Measurements from ENCODE around the gene KAZN. TPM values are rescaled to one million over a fixed set of nuclear protein-coding genes. Genes with fewer than 3 reads are reported as not detected.

Gene KAZN
- polyA plus RNA-seq, 4 donors = 34.1 to 43.2 (median 35.9) TPM

DNA sequence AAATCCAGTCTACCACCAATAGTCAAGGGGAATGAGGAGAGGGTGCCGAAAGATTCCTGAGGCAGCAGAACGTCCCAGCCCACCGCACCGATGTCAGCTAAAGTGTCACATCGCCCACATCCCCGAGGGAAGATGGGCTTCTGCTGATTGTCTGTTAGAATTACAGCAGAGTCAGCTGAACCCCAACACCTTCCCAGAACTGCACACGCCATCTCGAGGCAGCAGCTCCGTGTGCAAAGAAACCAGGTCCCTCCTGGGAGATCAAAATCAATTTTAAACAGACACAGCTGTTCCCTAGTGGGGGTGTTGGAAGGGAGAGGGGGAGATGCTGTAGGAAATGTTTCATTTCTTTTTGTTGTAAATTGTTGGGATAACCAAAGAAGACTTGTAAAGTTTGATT lies 12.8 kb upstream of the KAZN start:
- DNase-seq (ENCODE audit: low read depth in 4 of 4, low spot score in 3 of 4) = no peak

DNA sequence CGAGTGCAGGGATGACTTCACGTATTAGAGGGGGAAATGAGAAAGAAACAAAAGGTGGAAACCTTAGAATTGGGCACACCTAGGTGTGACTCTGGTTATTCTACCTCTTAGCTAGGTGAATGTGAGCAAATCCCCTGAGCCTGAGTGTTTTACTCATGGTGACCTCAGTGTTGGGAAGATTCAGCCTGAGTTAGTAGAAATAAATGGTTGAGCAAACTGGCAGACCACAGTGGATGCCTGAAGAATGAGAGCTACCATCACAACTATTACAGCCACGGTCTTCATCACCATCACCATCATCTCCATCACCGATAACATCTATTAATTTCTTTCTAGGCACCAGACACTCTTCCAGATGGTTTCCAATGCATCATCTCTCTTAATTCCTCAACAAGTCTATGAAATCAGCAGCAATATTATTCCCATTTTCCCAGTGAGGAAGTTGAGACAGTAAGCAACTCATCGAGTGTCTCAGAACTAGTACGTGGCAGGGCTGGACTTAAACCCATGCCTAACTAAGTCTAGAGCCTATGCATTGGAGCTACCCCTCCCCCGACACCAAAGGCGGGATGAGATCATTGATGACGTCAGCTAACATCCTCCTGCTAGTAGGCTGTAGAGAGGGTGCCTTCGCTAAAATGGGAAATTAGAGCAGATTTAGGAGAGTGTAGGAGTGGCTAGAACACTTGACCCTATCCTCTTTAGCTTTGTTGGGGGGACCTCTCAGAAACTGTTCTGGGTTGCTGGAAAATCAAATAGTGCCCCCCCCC lies 7.9 kb upstream of the KAZN start:
- no peak for DNase-seq (ENCODE audit: low read depth in 4 of 4, low spot score in 3 of 4)

DNA sequence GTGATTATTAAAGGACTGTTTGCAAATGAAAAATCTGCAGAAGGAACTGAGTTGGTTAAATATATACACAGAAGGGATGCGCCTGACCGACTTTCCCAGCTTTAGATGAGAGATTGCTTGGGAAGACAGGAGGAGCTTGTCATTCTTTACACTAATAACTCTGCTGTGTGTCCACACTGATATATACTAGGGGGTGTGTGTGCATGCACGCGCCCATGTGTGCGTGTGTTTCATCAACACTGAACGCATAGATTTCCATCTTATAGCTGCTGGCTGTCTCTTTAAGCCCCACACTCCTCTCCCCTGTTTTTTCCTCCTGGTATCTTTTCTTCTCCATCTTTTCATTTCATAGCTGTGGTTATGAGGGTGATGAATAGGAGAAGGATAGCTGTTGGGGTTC lies 6.9 kb upstream of the KAZN start:
- DNase-seq (ENCODE audit: low read depth in 4 of 4, low spot score in 3 of 4) = no peak

DNA sequence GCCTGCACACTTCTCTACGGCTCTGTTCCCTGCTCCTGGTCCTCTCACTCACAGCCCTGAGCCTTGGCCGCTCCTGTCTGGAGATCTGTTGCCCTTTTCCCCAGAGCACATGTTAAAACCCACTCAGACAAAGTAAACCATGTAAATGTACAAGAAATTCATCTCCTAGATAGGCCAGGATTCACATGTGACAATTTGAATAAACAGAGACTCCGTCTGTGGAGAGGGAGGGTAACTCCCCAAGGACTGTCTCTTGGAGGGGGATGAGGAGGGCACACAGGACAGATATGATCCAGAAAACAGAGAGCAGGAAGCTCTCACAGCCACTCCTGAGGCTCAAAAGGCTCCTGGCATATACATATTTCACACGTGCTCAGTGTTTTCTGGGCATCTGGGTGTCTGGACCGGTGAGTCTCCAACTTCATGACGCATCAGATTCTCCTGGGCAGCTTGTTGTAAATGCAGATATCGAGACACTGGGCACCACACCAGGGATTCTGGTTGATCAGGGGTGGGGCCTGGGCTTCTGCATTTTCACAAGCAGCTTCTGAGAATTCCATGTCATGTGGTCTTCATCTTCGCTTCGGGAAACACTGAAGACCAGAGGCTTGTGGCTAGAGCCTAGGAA lies 6.4 kb upstream of the KAZN start:
- no peak for DNase-seq (ENCODE audit: low read depth in 4 of 4, low spot score in 3 of 4)

DNA sequence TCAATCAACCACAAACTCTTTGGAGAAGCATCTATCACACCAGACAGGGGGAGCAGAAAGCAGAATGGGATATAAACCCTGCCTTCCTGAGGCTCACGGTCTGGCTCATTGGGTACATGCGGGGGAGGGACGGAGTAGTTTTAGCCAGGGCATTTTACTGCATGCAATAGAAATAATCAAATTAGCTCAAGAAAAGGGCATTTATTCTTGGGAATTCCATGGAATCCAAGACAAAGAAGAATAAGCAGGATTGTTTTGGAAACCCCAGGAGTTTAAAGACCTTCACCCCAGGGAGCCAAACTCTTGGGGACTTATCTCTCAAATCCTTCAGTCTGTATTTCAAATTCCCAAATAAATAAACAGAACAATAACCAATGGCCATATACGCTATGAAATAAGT lies 5.2 kb upstream of the KAZN start:
- no peak for DNase-seq (ENCODE audit: low read depth in 4 of 4, low spot score in 3 of 4)

DNA sequence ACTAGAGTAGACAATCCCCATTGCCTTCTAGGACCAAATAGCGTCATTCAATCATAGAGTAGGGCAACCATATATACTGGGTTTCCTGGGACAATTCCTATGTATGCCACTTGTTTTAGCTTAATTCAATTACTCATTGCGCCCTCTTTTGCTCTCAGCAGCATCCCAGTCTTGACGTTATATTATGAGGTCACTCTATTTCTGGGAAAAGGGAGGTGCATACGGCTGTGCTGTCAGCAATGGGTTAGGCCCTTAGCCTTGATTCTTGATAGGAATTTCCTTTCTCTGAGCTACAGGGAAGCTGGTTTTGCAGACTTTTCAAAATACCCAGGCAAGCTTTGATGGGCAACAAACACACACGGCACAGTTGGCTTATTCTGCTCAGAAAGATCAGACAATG lies 4.4 kb upstream of the KAZN start:
- no peak for DNase-seq (ENCODE audit: low read depth in 4 of 4, low spot score in 3 of 4)

DNA sequence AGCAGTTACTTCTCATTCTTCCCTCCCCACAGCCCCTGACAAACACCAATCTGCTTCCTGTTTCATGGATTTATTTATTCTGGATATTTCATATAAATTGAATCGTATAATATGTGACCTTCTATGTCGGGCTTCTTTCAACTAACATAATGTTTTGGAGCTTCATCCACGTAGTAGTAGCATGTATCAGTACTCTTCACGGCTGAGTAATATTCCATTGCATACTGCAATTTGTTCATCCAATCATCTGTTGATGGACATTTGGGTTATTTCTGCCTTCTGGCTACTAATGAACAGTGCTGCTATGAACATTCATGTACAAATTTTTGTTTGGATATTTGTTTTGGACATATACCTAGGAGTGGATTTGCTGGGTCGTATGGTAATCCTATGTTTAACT lies 1.9 kb upstream of the KAZN start:
- DNase-seq (ENCODE audit: low read depth in 4 of 4, low spot score in 3 of 4) = no peak

DNA sequence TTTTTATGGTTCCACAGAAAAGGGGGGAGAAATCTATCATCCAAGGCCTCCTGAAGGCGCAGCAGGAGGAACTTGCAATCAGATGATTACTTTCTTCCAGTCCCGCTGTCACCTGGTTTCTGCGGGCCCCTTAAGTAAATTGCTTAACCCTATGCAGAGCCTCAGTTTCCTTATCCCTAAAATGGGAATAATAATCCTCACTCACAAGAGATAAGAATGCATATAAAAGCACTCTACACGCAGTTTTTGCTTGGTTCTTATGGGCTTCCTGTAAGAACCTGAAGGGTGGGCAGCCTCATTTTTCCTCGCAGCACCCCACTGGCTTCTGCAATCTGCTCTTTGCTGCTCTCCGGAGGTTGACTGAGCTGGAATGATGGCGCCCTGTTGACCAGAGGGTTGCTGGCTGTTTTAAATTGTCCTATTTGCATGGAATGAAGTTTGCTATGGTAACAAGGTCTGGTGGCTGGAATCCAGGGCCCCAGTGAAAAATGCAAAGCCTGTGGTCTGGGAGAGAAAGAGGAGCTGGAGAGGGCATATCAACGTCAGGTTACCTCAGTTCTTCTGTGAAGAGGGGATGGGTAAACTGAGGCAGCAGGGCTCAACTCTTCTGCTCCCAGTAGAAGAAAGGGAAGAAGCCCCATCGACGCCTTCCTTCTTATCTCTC lies 1.0 kb upstream of the KAZN start:
- peak in 2 of 4 donors; percentile 48 to 49 for DNase-seq (ENCODE audit: low read depth in 4 of 4, low spot score in 3 of 4)

DNA sequence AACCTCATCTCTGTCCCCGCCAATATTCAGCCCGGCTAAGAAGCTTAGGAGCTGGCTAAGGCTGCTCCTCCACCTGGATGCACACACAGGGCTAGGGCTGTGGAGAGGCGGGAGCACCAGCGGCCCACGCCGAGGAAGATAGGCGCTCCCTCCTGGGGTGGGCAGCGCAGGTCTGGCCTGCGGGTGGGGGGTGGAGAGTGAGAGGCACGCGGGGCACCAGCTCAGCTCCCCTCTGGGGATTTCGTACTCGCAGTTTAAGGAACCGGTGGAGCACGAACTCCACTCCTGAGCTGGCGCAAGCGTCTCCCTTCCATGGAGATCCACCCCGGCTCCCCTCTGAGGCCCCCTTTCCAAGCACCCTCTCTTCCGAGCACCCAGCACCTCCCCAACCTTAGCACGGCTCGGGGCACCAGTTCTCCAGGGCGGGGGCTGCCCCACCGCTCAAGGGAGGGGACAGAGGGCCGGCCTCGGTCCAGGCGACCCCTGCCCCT lies 433 bp upstream of the KAZN start:
- no peak for DNase-seq (ENCODE audit: low read depth in 4 of 4, low spot score in 3 of 4)

DNA sequence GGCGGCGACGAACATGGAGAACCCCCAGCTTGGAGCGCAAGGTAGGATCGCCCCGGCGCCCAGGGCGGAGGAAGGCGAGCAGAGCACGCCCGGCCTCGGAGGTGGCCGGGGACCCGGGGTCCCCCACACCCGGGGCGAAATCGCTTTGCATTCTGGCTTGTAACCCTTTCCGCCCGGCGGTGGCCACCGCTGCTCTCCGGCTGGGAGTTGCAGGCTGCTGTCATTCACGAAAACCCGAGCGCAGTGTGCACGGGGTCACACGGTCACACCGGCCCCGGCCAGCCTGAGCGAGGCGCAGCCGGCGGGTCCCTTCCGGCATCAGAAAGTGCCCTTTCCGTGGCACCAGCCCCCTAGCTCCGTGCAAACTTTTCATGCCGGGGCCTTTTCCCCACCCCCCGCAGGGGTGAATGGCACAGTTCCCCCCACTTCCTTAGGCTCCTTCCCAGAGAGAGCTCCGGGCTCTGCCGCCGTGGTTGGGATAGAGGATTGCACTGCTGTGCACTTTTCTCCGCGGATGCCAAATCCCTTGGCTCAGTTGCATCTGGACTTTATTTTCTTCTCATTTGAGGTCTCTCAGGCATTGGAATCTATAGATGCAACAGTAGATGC lies 802 bp downstream of the KAZN start:
- DNase-seq (ENCODE audit: low read depth in 4 of 4, low spot score in 3 of 4) = no peak

DNA sequence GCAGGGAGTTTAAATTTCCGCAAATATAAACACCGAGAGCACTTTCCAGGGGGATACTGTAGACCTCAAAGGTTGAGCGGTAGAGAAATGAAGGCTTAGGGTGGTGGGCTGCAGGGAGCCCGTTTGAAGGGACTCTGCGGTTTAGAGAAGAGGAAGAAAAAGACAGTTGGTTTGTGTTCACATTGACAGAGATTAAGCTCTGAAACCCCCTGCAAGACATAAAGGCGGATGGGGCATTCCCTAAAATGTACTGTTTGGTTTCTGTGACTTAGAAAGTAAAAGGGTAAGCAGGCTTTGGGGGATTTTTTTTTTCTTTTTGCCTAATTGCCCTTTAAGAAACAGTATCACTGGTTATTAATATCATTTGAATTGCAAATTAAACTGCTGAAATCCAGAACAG lies 1.3 kb downstream of the KAZN start:
- DNase-seq (ENCODE audit: low read depth in 4 of 4, low spot score in 3 of 4) = no peak

DNA sequence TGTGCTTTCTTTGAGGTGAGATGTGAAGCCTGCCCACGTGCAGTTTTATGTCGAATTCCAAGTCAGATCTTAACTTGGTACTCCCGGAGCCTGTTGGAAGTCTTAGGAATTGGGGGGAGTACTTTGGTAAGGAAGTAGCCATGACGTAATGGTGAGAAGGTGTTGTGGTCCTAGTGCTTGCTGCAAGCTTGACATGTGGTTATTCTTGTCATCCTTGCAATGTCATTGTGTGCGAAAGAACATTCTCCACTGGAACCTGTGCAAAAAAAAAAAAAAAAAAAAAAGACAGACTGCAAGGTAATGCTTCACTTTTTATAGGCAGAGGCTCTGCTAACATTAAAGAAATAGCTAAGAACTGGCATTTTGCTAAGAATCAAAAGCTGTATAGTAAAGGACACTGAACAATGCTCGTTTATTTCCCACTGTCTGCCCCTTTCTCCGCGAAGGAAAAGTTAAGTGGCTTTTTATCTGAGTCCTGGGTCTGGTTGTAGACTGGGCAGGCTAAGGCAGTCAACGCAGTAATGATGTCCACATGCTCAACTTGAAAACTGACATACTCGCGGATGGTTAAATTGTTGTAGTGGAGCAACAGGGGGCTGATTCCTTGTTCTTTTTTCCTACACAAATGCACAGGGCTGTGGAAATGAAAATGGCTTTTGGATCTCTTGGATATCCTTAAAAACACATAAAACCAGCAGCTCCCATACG lies 2.1 kb downstream of the KAZN start:
- no peak for DNase-seq (ENCODE audit: low read depth in 4 of 4, low spot score in 3 of 4)

DNA sequence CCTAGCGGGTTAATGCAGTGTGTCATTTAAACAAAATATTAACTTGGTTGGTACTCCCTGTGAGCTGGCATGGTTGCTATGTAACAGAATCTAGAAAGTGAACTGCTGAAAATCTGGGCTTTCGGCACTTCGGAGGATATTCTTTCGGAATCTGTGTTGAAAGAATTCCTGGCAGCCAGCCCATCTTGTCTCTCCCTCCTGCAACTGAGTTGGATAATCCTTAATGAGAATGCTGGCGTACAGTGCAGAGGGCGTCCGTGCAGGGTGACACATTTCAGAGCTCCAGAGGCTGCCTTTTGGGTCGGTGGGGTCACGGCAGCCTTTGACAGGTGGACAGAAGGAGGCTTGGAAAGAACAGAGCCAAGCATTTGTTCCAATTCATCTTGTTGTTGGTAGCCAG lies 3.7 kb downstream of the KAZN start:
- DNase-seq (ENCODE audit: low read depth in 4 of 4, low spot score in 3 of 4) = peak in 2 of 4 donors; percentile 49 to 57

DNA sequence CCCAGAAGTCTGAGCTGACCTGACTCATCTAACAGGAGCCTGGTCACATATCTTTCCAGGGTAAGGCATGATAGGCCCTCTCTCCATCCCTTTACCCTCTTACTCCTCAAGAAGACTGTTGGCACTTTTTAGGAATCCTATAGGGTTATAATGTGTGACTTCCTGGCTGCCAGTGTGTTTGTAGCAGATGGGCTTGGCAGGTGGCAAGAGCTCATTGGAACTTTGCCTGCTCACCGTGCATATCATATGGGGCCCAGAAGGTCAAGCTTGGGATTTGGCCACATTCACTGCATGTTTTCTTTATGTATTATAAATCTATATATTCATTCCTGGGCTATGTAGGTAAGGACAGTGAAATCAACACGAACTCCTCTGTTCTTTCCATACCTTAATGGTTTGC lies 5.2 kb downstream of the KAZN start:
- no peak for DNase-seq (ENCODE audit: low read depth in 4 of 4, low spot score in 3 of 4)

DNA sequence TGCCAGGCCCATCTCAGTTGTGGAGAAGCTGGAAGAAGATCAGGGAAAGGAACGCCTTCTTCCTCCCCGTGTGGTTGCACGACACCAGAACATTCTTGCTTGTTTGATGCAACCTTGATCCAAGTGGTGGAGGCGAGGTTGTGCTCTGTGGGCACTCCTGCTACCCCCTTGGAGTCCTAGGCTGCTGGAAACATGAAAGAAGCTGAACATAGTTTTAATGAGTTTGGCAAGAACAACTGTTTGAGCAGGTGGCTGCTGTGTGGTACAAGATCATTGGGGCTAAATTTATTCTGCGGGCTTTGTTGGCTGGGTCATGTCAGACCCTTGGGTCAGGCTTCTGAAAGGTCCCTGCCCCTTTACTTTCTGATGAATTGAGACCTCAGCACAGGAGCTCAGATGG lies 5.9 kb downstream of the KAZN start:
- no peak for DNase-seq (ENCODE audit: low read depth in 4 of 4, low spot score in 3 of 4)

DNA sequence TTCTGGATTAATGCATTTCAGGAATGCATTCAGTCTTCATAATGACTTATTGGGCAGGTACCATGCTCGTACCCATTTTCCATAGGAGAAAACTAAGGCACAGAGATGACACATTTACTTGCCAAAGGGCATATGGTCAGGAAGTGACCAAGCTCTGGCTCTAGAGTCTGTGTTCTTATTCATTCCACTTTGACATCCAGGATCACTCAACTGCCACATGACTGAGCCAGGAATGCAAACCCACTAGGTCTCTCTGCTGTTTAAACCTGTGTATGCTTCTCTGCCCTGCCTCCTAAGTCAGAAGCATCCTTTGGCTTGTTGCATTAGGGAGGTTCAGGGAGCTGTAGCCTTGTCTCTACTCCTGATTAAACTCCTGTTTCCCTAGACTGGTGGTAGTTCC lies 7.5 kb downstream of the KAZN start:
- no peak for DNase-seq (ENCODE audit: low read depth in 4 of 4, low spot score in 3 of 4)

DNA sequence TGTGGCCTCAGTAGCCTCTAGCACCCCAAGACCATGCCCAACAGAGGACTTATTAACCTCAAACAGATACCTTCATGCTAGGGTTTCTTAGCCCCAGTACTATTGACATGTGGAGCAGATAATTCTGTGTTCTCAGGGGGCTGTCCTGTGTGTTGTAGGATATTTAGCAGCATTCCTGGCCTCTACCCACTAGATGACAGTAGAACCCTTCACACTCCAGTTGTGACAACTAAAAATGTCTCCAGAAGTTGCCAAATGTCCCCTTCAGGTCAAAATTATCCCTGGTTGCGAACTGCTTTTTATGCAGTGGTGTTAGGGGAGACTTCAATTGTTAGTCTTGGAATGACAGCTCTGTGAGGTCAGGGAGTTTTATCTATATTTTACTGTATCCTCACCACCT lies 8.1 kb downstream of the KAZN start:
- DNase-seq (ENCODE audit: low read depth in 4 of 4, low spot score in 3 of 4) = no peak

DNA sequence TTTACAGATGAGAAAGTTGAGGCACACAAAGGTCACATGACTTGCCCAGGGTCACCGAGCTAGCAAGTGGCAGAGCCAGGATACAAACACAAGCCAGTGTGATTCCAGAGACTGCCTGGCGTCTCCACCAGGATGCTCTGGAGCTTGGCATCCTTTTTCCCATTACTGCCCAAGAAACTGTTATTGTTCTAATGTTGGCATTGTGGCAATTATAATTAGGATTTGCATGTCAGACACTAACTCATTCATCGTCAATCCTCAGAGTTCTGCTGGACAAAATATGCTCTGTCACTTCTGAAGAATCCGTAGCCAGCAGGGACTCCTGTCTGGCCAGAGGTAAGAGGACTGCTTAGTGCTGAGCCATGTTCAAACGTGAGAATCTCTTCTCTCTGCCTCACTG lies 8.8 kb downstream of the KAZN start:
- no peak for DNase-seq (ENCODE audit: low read depth in 4 of 4, low spot score in 3 of 4)

DNA sequence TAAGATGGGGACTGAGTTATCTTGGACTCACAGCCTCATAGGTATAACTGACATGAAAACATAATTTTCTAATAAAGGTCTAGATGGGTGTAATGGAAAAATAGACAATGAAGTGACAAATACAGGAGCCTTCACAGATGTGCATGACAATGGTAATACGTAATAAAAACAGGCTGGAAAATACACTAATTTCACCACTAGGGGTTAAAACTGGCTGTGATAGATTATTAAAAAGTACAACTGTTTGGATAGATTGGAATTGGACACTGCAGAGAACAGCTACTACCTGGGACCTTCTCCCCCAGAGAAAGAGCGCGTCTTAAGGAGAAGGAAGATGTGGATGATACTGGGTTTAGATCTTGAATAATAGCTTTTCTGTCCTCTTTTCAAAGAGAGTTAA lies 9.8 kb downstream of the KAZN start:
- DNase-seq (ENCODE audit: low read depth in 4 of 4, low spot score in 3 of 4) = no peak

DNA sequence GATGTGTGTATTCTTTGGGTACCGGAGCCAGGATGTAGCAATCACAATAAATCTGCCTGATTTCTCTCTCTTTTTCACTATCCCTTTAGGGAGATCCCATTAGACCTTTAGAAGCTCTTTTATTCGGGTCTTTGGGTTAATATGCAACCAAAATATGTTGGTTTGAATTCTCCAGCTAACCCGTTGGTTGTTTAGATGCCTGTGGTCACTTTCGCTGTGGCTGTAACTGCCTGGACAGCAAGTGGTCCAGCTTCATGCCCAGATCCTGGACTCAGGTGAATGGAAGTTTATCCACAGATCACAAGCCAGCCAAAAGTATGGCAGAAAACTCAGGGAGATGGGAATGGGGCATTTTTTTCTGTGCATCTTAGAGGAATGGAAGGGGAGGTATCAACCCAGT lies 12.3 kb downstream of the KAZN start:
- no peak for DNase-seq (ENCODE audit: low read depth in 4 of 4, low spot score in 3 of 4)

DNA sequence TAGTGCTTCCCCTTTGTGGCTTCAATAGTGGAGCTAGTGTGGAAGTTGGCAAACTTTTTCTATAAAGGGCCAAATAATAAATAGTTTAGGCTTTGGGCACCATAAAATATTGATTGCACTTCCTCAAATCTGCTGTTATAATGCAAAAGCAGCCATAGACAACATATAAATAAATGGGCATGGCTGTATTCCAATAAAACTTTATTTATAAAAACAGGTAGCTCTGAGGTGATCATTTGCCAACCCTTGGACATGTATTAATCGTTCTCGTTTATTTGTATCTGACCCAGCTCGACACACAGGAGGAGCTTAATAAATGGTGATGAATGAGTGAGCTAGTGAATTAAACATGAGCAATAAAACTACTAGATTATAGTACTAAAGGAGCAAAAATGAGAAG lies 13.3 kb downstream of the KAZN start:
- no peak for DNase-seq (ENCODE audit: low read depth in 4 of 4, low spot score in 3 of 4)

Measured in right renal pelvis (tissue), 4 donors.